ENCODE results near the gene TAX1BP3. TPM values are rescaled to one million over a fixed set of nuclear protein-coding genes. Genes with fewer than 3 reads are reported as not detected.
A peak's percentile ranks its signal among the peaks of the same experiment; 100 is the strongest.

Gene TAX1BP3
- total and polyA plus RNA-seq, 2 of the 13 experiments (the other 11 are each of a cell fraction or from before 2014, with no cell fraction given): 16.7 to 45.1 TPM

DNA sequence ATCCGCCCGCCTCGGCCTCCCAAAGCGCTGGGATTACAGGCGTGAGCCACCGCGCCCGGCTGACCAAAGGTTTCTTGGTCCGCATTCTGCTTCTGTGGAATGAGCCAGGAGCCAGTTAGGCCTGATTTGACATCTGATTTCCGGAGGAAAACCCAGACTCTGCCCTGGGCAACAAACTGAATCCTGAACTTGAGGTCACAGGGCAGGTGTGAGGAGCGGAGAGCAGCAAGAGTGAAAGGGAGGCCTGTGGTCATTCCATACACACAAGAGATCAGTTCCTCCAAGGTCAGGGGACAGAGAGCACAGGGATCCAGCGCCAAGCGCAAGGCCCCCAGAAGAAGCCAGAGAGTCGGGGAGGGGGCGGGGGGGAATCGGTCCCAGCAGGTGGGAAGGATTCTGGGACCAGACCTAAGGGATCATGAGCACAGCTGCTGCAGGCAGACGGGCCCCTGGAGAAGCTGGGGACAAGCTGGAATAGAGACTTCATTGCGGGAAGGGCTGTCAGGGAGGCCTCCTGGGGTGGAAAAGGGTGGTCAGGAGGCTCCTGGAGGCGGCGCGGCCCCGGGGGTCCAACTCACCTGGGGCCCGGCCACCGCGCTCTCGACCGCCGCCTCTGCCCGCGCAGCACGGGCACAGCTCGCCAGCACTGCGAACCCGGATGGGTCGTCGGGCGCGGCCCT is 32.8 kb downstream of the TAX1BP3 start (continued):
- TF ChIP-seq SAFB2 (CRISPR knock-in tag; IDR thresholded peaks at IDR 0.05; ENCODE audit: borderline replicate concordance, low read depth) (no peak), ZC3H13 (CRISPR knock-in tag; IDR thresholded peaks at IDR 0.05) (no peak; the same call in 1 of the 2 replicates), FOSL1 (CRISPR knock-in tag; IDR thresholded peaks at IDR 0.05; ENCODE audit: borderline replicate concordance) (no peak), PAX8 (CRISPR knock-in tag; IDR thresholded peaks at IDR 0.05; ENCODE audit: borderline replicate concordance) (no peak), ZNF607 (CRISPR knock-in tag; IDR thresholded peaks at IDR 0.05; ENCODE audit: borderline replicate concordance) (no peak), ARID4A (CRISPR knock-in tag; IDR thresholded peaks at IDR 0.05; ENCODE audit: borderline replicate concordance) (no peak; the same call in 1 of the 2 replicates), ATF7-NPFF (CRISPR knock-in tag; IDR thresholded peaks at IDR 0.05; ENCODE audit: low read depth) (no peak), PRPF4 (IDR thresholded peaks at IDR 0.05; ENCODE audit: low read depth, low read length, poor library complexity, severe bottlenecking) (no peak), HNF4G (IDR thresholded peaks at IDR 0.05; ENCODE audit: borderline replicate concordance, low read depth, low read length) (peak; percentile 79; the same call in 1 of the 2 replicates), HNF4G (CRISPR knock-in tag; IDR thresholded peaks at IDR 0.05; ENCODE audit: borderline replicate concordance, low read depth) (peak; percentile 53; the same call in 1 of the 2 replicates), CREM (IDR thresholded peaks at IDR 0.05) (no peak), CREM (CRISPR knock-in tag; IDR thresholded peaks at IDR 0.05) (no peak)
- TF ChIP-seq, protein P1, sequence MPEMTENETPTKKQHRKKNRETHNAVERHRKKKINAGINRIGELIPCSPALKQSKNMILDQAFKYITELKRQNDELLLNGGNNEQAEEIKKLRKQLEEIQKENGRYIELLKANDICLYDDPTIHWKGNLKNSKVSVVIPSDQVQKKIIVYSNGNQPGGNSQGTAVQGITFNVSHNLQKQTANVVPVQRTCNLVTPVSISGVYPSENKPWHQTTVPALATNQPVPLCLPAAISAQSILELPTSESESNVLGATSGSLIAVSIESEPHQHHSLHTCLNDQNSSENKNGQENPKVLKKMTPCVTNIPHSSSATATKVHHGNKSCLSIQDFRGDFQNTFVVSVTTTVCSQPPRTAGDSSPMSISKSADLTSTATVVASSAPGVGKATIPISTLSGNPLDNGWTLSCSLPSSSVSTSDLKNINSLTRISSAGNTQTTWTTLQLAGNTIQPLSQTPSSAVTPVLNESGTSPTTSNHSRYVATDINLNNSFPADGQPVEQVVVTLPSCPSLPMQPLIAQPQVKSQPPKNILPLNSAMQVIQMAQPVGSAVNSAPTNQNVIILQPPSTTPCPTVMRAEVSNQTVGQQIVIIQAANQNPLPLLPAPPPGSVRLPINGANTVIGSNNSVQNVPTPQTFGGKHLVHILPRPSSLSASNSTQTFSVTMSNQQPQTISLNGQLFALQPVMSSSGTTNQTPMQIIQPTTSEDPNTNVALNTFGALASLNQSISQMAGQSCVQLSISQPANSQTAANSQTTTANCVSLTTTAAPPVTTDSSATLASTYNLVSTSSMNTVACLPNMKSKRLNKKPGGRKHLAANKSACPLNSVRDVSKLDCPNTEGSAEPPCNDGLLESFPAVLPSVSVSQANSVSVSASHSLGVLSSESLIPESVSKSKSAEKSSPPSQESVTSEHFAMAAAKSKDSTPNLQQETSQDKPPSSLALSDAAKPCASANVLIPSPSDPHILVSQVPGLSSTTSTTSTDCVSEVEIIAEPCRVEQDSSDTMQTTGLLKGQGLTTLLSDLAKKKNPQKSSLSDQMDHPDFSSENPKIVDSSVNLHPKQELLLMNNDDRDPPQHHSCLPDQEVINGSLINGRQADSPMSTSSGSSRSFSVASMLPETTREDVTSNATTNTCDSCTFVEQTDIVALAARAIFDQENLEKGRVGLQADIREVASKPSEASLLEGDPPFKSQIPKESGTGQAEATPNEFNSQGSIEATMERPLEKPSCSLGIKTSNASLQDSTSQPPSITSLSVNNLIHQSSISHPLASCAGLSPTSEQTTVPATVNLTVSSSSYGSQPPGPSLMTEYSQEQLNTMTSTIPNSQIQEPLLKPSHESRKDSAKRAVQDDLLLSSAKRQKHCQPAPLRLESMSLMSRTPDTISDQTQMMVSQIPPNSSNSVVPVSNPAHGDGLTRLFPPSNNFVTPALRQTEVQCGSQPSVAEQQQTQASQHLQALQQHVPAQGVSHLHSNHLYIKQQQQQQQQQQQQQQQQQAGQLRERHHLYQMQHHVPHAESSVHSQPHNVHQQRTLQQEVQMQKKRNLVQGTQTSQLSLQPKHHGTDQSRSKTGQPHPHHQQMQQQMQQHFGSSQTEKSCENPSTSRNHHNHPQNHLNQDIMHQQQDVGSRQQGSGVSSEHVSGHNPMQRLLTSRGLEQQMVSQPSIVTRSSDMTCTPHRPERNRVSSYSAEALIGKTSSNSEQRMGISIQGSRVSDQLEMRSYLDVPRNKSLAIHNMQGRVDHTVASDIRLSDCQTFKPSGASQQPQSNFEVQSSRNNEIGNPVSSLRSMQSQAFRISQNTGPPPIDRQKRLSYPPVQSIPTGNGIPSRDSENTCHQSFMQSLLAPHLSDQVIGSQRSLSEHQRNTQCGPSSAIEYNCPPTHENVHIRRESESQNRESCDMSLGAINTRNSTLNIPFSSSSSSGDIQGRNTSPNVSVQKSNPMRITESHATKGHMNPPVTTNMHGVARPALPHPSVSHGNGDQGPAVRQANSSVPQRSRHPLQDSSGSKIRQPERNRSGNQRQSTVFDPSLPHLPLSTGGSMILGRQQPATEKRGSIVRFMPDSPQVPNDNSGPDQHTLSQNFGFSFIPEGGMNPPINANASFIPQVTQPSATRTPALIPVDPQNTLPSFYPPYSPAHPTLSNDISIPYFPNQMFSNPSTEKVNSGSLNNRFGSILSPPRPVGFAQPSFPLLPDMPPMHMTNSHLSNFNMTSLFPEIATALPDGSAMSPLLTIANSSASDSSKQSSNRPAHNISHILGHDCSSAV (CRISPR knock-in tag; IDR thresholded peaks at IDR 0.05; ENCODE audit: borderline replicate concordance): no peak
- TF ChIP-seq, protein P2, sequence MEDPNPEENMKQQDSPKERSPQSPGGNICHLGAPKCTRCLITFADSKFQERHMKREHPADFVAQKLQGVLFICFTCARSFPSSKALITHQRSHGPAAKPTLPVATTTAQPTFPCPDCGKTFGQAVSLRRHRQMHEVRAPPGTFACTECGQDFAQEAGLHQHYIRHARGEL (CRISPR knock-in tag; IDR thresholded peaks at IDR 0.05): no peak
